Daoy (cell line): ENCODE measurements around the gene CSNK1G2. TPM values are rescaled to one million over a fixed set of nuclear protein-coding genes. Genes with fewer than 3 reads are reported as not detected.

Source experiments
- DNase-seq: peaks from one replicate; pipeline ENCODE4 v3.0.0-alpha.2; 2015; ENCODE audit warnings: low read depth
- total RNA-seq: library from RNA; depleted of rRNA; stranded (reverse); fragments of >200 nt; shearing (Covaris generic); gene quantifications from 2 replicates; pipeline ENCODE4 v1.2.3, GENCODE V29; 2014; rRNA removed

Gene CSNK1G2
- total RNA-seq, 1 experiment from 2014 or later: 53.9 TPM

GRCh38 chr19:2016041-2016807 lies 75.3 kb downstream of the CSNK1G2 start:
- DNase-seq: peak; percentile 76

- no peak for DNase-seq
Measured at GRCh38 chr19:2018752-2019151, 77.8 kb downstream of the CSNK1G2 start.

DNA sequence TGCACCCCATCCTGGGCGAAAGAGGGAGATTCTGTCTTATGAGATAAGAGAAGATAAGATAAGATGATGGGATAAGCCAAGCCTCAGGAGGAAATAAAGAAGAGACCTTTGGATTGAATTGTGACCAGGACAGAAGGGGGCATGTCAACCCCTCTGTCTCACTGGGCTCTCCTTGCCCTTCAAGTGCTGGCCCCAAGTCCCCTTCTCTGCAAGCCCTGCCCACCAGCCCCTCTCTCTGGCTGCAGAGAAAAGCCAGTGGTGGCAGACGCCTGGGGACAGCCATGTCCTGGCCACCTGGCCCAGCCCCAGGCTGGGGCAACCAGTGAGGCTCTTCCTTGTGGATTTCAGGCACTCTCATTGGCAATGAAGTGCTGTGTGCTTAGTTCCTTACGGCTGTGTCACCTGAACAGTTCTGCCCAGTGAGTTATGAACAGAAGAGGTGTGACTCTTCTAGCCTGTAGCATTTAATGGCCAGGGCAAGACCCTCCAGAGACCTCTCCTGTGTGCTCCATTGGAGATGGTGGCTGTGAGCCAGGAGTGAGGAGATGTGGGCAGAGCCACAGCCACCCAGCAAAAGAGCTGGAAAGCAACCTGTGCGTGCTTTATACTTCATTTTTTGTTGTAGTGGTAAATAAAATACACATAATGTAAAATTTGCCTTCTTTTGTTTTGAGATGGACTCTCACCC lies 80.6 kb downstream of the CSNK1G2 start:
- no peak for DNase-seq

DNA sequence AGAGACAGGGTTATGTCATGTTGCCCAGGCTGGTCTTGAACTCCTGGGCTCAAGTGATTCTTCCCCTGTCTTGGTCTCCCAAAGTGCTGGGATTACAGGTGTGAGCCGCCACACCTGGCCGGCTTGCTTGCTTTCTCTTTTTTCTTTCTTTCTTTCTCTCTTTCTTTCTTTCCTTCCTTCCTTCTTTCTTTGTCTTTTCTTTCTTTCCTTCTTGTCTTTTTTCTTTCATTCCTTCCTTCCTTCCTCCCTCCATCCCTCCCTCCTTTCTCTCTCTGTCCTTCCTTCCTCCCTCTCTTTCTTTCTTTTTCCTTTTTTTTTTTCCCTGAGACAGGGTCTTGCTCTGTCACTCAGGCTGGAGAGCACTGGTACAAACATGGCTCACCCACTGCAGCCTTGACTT lies 81.3 kb downstream of the CSNK1G2 start:
- no peak for DNase-seq

GRCh38 chr19:2026770-2027169 lies 85.8 kb downstream of the CSNK1G2 start:
- no peak for DNase-seq

GRCh38 chr19:2027361-2027760 lies 86.4 kb downstream of the CSNK1G2 start:
- no peak for DNase-seq

Other genes starting within 250 kb of the CSNK1G2 start
- gene ONECUT3, start 187.7 kb upstream of the CSNK1G2 start, total RNA-seq: not detected in 2 replicates
- gene ATP8B3, start 128.9 kb upstream of the CSNK1G2 start, total RNA-seq: 1.8 TPM in 1 of 2 replicates, not detected in the other
- gene REXO1, start 92.7 kb upstream of the CSNK1G2 start, total RNA-seq: 8.1 and 11.3 TPM in 2 replicates
- gene KLF16, start 77.6 kb upstream of the CSNK1G2 start, total RNA-seq: 5.5 and 5.7 TPM in 2 replicates
- 66.9 and 76.5 TPM in 2 replicates for gene ABHD17A, start 55.7 kb upstream of the CSNK1G2 start, total RNA-seq
- gene ADAT3, start 35.8 kb upstream of the CSNK1G2 start, total RNA-seq: 4.0 and 11.1 TPM in 2 replicates
- gene SCAMP4, start 35.8 kb upstream of the CSNK1G2 start, total RNA-seq: 51.6 and 65.8 TPM in 2 replicates
- gene BTBD2, start 74.5 kb downstream of the CSNK1G2 start, total RNA-seq: 18.2 and 19.9 TPM in 2 replicates
- 31.3 and 33.9 TPM in 2 replicates for gene MKNK2, start 110.1 kb downstream of the CSNK1G2 start, total RNA-seq
- gene MOB3A, start 155.2 kb downstream of the CSNK1G2 start, total RNA-seq: 11.1 and 13.5 TPM in 2 replicates
- not detected in 2 replicates for gene IZUMO4, start 155.7 kb downstream of the CSNK1G2 start, total RNA-seq
- 79.0 and 93.3 TPM in 2 replicates for gene AP3D1, start 210.4 kb downstream of the CSNK1G2 start, total RNA-seq
- gene DOT1L, start 222.8 kb downstream of the CSNK1G2 start, total RNA-seq: 5.0 and 10.8 TPM in 2 replicates